Prostate gland (tissue), 2 donors: ENCODE results near the gene TP53BP2. TPM values are rescaled to one million over a fixed set of nuclear protein-coding genes. Genes with fewer than 3 reads are reported as not detected.

Source experiments
- DNase-seq: peaks from one replicate; pipeline ENCODE4 v3.0.0-alpha.2; 2019; ENCODE audit warnings: low spot score
- H3K27ac ChIP-seq, 2 donors: fragments of 200-600 bp; sonication (generic); 2 replicates each; pipeline ENCODE4 v1.5.1; 2017 to 2019
- H3K27me3 ChIP-seq: fragments of 200-600 bp; sonication (generic); replicated peaks from 2 replicates; pipeline ENCODE4 v1.5.1; 2019; ENCODE audit not compliant: insufficient read depth
- H3K36me3 ChIP-seq, 2 donors: fragments of 200-600 bp; sonication (generic); 1 replicate in 1 of 2; 2 replicates in 1 of 2; pipeline versions ENCODE4 v1.5.1 to v1.8.1; 2017 to 2019
- H3K4me1 ChIP-seq: fragments of 200-600 bp; sonication (generic); replicated peaks from 2 replicates; pipeline ENCODE4 v1.5.1; 2019
- H3K4me3 ChIP-seq, 2 donors: fragments of 200-600 bp; sonication (generic); 2 replicates each; pipeline ENCODE4 v1.5.1; 2017 to 2019
- H3K9me3 ChIP-seq: fragments of 200-600 bp; sonication (generic); 2 replicates; pipeline ENCODE4 v1.5.1; 2017
- CTCF ChIP-seq, 4 experiments: fragments of 200-600 bp in 2 of 4; fragments of 450-650 bp in 2 of 4; sonication (generic) in 2 of 4; IDR thresholded peaks; 1 replicate in 3 of 4; 2 replicates in 1 of 4; pipeline ENCODE4 v1.5.1; 2016 to 2019; ENCODE audit warnings: antibody characterized with exemption in 4 of 4, mild to moderate bottlenecking in 2 of 4, moderate library complexity in 2 of 4
- POLR2A ChIP-seq: fragments of 450-650 bp; IDR thresholded peaks from one replicate; pipeline ENCODE4 v1.6.1; 2016; ENCODE audit warnings: antibody characterized with exemption, mild to moderate bottlenecking
- POLR2AphosphoS5 ChIP-seq: sonication (generic); formaldehyde crosslinking; IDR thresholded peaks from one replicate; pipeline ENCODE4 v1.6.1; 2017; ENCODE audit warnings: antibody characterized with exemption
- WGBS: methylation state at CpG from one replicate; pipeline ENCODE4 v1.1.5; 2018; 5-methylcytosine and 5-hydroxymethylcytosine counted together
- intact Hi-C: fragments of 100-400 bp; cut with DNase I; formaldehyde crosslinking; loops from one replicate; pipeline ENCODE4 v1.14.2; 2022
- total RNA-seq, 2 donors: library from RNA; depleted of rRNA; stranded (reverse); fragments of >200 nt; gene quantifications; one replicate each; pipeline ENCODE4 v1.1.0, GENCODE V29; 2016

Gene TP53BP2
- total RNA-seq, 2 donors from 2014 or later, result 28.0 to 103 TPM

- Histone ChIP-seq H3K9me3 (no peaks in the 10 kb centered on the region), H3K27me3 (no peaks in the 10 kb centered on the region), H3K27ac (no peak overlapping the region), H3K36me3 (no peaks in the 10 kb centered on the region), H3K4me1 (no peaks in the 10 kb centered on the region), H3K4me3 (no peak overlapping the region)
- 78% methylated on average over 11 of the region's 11 CpGs for WGBS
- no peak for TF ChIP-seq CTCF (IDR thresholded peaks at IDR 0.05)
- no peak for TF ChIP-seq POLR2A
- TF ChIP-seq POLR2AphosphoS5, result no peak
- DNase-seq, result no peak
- intact Hi-C loops, result no loop called here
These were observed 19.7 kb downstream of the TP53BP2 start for GRCh38 chr1:223825767-223826748.

GRCh38 chr1:223824712-223825111, 21.0 kb downstream of the TP53BP2 start:
- TF ChIP-seq POLR2AphosphoS5 (no peak), POLR2A (no peak), CTCF (IDR thresholded peaks at IDR 0.05) (no peak)
- Histone ChIP-seq H3K27me3 (no peaks in the 10 kb centered on the region), H3K4me1 (no peaks in the 10 kb centered on the region), H3K36me3 (no peaks in the 10 kb centered on the region), H3K9me3 (no peaks in the 10 kb centered on the region), H3K4me3 (no peak overlapping the region), H3K27ac (no peak overlapping the region)
- 71% methylated on average over 4 of the region's 4 CpGs for WGBS
- DNase-seq, result no peak
- intact Hi-C loops, result no loop called here

- no peak overlapping the region for H3K4me3 ChIP-seq
- H3K4me1 ChIP-seq, result no peaks in the 10 kb centered on the region
- no peaks in the 10 kb centered on the region for H3K36me3 ChIP-seq
- intact Hi-C loops, result no loop called here
- no peak for DNase-seq
- H3K27ac ChIP-seq, result no peak overlapping the region
- no peaks in the 10 kb centered on the region for H3K9me3 ChIP-seq
- WGBS, result 92% methylated on average over 9 of the region's 9 CpGs
- H3K27me3 ChIP-seq, result no peaks in the 10 kb centered on the region
- TF ChIP-seq POLR2A (no peak), POLR2AphosphoS5 (no peak), CTCF (IDR thresholded peaks at IDR 0.05) (no peak)
These were observed 21.5 kb downstream of the TP53BP2 start for GRCh38 chr1:223824287-223824686.

GRCh38 chr1:223820971-223821370, 24.8 kb downstream of the TP53BP2 start:
- TF ChIP-seq POLR2A (no peak), POLR2AphosphoS5 (no peak), CTCF (IDR thresholded peaks at IDR 0.05) (no peak)
- H3K4me3 ChIP-seq, result no peak overlapping the region
- H3K27ac ChIP-seq, result no peak overlapping the region
- 89% methylated on average over 11 of the region's 11 CpGs for WGBS
- intact Hi-C loops, result no loop called here
- no peaks in the 10 kb centered on the region for H3K36me3 ChIP-seq
- DNase-seq, result no peak
- H3K9me3 ChIP-seq, result no peaks in the 10 kb centered on the region
- no peaks in the 10 kb centered on the region for H3K27me3 ChIP-seq
- H3K4me1 ChIP-seq, result no peaks in the 10 kb centered on the region

- H3K36me3 ChIP-seq, result no peaks in the 10 kb centered on the region
- no peak for TF ChIP-seq POLR2A
- no peak for TF ChIP-seq POLR2AphosphoS5
- TF ChIP-seq CTCF (IDR thresholded peaks at IDR 0.05), result no peak
- DNase-seq, result no peak
- intact Hi-C loops, result no loop called here
- no peaks in the 10 kb centered on the region for H3K27me3 ChIP-seq
- H3K9me3 ChIP-seq, result no peaks in the 10 kb centered on the region
- no peaks in the 10 kb centered on the region for H3K4me1 ChIP-seq
- WGBS, result 86% methylated on average over 2 of the region's 2 CpGs
- H3K4me3 ChIP-seq, result no peak overlapping the region
- H3K27ac ChIP-seq, result no peak overlapping the region
These were observed 25.3 kb downstream of the TP53BP2 start for GRCh38 chr1:223820515-223820858.
